Measurements from ENCODE around the gene AGRP.

AGRP gene

DNA sequence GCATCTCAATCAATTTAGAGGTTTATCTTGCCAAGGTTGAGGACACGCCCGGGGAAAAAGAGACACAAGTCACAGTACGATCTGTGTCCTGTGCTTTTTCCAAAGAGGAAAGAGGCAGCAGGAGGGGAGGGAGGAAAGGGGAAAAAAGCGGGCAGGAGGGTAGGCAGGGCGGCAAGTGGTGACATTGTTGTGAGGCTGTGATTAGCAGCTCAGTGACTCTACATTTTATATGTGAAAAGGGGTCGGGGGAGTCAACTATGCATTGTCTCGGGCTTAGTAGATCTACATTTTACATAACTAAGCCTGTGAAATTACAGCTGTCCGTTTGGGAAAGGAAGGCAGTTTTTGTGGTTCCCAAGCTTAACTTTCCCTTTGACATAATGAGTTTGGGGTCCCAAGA, 23.1 kb upstream of the AGRP start (continued):
- TF ChIP-seq, protein P1, sequence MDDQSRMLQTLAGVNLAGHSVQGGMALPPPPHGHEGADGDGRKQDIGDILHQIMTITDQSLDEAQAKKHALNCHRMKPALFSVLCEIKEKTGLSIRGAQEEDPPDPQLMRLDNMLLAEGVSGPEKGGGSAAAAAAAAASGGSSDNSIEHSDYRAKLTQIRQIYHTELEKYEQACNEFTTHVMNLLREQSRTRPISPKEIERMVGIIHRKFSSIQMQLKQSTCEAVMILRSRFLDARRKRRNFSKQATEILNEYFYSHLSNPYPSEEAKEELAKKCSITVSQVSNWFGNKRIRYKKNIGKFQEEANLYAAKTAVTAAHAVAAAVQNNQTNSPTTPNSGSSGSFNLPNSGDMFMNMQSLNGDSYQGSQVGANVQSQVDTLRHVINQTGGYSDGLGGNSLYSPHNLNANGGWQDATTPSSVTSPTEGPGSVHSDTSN (CRISPR knock-in tag; IDR thresholded peaks at IDR 0.05), result no peak

DNA sequence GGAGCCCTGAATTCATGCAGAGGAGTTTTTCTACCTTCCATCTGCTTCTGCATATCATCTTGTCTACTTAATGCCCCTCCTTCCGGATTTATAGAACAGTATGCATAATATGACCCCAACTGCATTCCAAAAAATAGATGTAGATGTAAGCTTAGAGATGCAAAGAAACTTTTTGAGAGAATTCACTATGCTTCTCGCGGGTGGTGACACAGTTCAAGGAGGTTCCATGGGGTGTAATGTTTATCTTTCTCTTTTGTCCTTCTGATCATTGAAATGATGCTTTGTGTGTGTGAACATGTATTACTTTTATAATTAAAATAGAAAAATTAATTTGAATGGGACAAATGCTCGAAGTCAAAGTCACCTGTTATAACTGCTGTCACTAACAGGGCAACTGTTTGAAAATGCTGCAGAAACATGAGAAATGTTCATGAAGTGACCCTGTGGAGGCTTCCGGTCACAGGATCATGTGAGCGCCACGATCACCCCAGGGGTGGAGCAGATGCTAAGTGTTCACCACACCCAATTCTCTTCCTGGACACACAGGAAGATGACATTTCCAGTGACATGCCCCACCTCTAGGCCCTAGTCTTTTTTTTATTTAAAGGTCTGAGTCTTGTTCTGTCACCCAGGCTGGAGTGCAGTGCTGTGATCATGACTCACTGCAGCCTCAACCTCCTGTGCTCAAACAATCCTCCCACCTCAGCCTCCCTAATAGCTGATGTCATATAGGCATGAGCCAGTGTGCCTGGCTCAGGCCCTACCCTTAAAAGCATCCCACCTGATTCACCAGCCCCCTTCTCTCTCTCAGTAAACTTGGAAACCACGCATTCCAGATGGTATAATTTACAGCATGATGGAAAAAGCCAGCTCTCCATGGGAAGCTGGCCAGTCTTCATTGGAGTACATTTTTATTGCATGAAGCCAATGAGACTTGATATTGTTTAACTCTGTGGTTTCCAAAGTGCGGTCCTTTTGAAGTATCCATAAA, 21.0 kb upstream of the AGRP start:
- no peaks in the 10 kb centered on the region for H3K4me1 ChIP-seq (ENCODE audit: control insufficient read depth, insufficient read depth, low read length)
- ChIA-PET POLR2A (no interaction called here), CTCF (interaction anchor here (0.6 to 2.5 kb wide), 5 partner anchors 9 to 23 kb away, joined by 3 to 7 read pairs (median 5); partner anchors contain the start of gene ATP6V0D1)
- H3K9me3 ChIP-seq (ENCODE audit: control insufficient read depth, insufficient read depth, low read depth, low read length), result no peaks in the 10 kb centered on the region
- no peak overlapping the region for H3K4me3 ChIP-seq (ENCODE audit: low read depth, low read length)
- no peaks in the 10 kb centered on the region for H3K36me3 ChIP-seq (ENCODE audit: control insufficient read depth in 2 of 2, insufficient read depth in 1 of 2, low read length in 2 of 2)
- peak; percentile 43; the same call in 1 of the 2 replicates for TF ChIP-seq KLF1 (tag by site-specific recombination; IDR thresholded peaks at IDR 0.05)
- TF ChIP-seq EGR2 (tag by site-specific recombination; IDR thresholded peaks at IDR 0.05; ENCODE audit: low read depth), result peak; percentile 70
- peak; percentile 66 for TF ChIP-seq ZFHX2 (tag by site-specific recombination; conservative IDR thresholded peaks at IDR 0.05)
- TF ChIP-seq, protein P2, sequence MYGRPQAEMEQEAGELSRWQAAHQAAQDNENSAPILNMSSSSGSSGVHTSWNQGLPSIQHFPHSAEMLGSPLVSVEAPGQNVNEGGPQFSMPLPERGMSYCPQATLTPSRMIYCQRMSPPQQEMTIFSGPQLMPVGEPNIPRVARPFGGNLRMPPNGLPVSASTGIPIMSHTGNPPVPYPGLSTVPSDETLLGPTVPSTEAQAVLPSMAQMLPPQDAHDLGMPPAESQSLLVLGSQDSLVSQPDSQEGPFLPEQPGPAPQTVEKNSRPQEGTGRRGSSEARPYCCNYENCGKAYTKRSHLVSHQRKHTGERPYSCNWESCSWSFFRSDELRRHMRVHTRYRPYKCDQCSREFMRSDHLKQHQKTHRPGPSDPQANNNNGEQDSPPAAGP (tag by site-specific recombination; IDR thresholded peaks at IDR 0.05), result peak; percentile 75
- no peak for TF ChIP-seq ZNF404 (tag by site-specific recombination; IDR thresholded peaks at IDR 0.05)
- no peak for TF ChIP-seq ZNF37A (tag by site-specific recombination; IDR thresholded peaks at IDR 0.05)
- TF ChIP-seq, protein P3, sequence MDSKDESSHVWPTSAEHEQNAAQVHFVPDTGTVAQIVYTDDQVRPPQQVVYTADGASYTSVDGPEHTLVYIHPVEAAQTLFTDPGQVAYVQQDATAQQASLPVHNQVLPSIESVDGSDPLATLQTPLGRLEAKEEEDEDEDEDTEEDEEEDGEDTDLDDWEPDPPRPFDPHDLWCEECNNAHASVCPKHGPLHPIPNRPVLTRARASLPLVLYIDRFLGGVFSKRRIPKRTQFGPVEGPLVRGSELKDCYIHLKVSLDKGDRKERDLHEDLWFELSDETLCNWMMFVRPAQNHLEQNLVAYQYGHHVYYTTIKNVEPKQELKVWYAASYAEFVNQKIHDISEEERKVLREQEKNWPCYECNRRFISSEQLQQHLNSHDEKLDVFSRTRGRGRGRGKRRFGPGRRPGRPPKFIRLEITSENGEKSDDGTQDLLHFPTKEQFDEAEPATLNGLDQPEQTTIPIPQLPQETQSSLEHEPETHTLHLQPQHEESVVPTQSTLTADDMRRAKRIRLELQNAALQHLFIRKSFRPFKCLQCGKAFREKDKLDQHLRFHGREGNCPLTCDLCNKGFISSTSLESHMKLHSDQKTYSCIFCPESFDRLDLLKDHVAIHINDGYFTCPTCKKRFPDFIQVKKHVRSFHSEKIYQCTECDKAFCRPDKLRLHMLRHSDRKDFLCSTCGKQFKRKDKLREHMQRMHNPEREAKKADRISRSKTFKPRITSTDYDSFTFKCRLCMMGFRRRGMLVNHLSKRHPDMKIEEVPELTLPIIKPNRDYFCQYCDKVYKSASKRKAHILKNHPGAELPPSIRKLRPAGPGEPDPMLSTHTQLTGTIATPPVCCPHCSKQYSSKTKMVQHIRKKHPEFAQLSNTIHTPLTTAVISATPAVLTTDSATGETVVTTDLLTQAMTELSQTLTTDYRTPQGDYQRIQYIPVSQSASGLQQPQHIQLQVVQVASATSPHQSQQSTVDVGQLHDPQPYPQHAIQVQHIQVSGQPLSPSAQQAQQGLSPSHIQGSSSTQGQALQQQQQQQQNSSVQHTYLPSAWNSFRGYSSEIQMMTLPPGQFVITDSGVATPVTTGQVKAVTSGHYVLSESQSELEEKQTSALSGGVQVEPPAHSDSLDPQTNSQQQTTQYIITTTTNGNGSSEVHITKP (tag by site-specific recombination; IDR thresholded peaks at IDR 0.05), result no peak
- TF ChIP-seq ZNF626 (tag by site-specific recombination; IDR thresholded peaks at IDR 0.05), result no peak
- 0 out of 2 replicates have a peak, but pooled peaks have one; percentile 53 for TF ChIP-seq WT1 (tag by site-specific recombination; IDR thresholded peaks at IDR 0.05)
- H3K27ac ChIP-seq (ENCODE audit: extremely low read depth, low read depth, low read length), result no peak overlapping the region

DNA sequence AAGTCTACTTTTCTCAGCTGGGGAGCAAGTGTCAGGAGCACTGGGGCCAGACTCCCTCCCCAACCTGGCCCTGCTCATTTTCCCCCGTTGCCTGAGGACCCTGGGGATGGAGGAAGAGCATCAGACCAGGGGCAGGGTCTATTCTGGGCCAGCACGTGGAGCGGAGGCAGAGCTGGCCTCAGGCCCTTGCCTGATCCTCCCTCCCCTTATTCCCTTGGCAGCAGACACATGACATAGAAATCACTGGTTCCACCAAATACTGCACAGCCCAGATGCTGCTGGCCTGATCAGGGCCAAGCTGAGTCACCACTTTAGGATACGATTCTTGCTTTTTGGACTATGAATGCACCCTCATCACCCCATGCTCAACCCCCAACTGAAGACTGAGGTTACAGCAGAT, 15.8 kb upstream of the AGRP start:
- TF ChIP-seq ZNF366 (tag by site-specific recombination; conservative IDR thresholded peaks at IDR 0.05) (no peak), ZEB2 (tag by site-specific recombination; IDR thresholded peaks at IDR 0.05) (no peak), ZNF23 (tag by site-specific recombination; IDR thresholded peaks at IDR 0.05; ENCODE audit: borderline replicate concordance) (no peak)
- TF ChIP-seq, protein P4, sequence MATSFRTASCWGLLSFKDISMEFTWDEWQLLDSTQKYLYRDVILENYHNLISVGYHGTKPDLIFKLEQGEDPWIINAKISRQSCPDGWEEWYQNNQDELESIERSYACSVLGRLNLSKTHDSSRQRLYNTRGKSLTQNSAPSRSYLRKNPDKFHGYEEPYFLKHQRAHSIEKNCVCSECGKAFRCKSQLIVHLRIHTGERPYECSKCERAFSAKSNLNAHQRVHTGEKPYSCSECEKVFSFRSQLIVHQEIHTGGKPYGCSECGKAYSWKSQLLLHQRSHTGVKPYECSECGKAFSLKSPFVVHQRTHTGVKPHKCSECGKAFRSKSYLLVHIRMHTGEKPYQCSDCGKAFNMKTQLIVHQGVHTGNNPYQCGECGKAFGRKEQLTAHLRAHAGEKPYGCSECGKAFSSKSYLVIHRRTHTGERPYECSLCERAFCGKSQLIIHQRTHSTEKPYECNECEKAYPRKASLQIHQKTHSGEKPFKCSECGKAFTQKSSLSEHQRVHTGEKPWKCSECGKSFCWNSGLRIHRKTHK (tag by site-specific recombination; IDR thresholded peaks at IDR 0.05), result no peak
- TF ChIP-seq, protein P5, sequence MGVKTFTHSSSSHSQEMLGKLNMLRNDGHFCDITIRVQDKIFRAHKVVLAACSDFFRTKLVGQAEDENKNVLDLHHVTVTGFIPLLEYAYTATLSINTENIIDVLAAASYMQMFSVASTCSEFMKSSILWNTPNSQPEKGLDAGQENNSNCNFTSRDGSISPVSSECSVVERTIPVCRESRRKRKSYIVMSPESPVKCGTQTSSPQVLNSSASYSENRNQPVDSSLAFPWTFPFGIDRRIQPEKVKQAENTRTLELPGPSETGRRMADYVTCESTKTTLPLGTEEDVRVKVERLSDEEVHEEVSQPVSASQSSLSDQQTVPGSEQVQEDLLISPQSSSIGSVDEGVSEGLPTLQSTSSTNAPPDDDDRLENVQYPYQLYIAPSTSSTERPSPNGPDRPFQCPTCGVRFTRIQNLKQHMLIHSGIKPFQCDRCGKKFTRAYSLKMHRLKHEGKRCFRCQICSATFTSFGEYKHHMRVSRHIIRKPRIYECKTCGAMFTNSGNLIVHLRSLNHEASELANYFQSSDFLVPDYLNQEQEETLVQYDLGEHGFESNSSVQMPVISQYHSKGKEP (tag by site-specific recombination; IDR thresholded peaks at IDR 0.05), result no peak
- Histone ChIP-seq H3K9me3 (ENCODE audit: control insufficient read depth, insufficient read depth, low read depth, low read length) (no peaks in the 10 kb centered on the region), H3K27ac (ENCODE audit: extremely low read depth, low read depth, low read length) (no peak overlapping the region), H3K4me3 (ENCODE audit: low read depth, low read length) (no peak overlapping the region), H3K4me1 (ENCODE audit: control insufficient read depth, insufficient read depth, low read length) (no peaks in the 10 kb centered on the region), H3K36me3 (ENCODE audit: control insufficient read depth in 2 of 2, insufficient read depth in 1 of 2, low read length in 2 of 2) (peaks cover 0 to 2% of the 10 kb centered on the region in 2 experiments; a peak in 1 of 3 replicates)
- POLR2A ChIA-PET, result no interaction called here
- CTCF ChIA-PET, result interaction anchor here (1.8 to 9.4 kb wide), 3 partner anchors 16 to 22 kb away, joined by 5 to 92 read pairs (median 20); partner anchors contain the start of gene ATP6V0D1

Measured in HEK293 (cell line).